GM10266 (cell line): ENCODE measurements around the gene USP19.

Source experiments
- DNase-seq: peaks from one replicate; pipeline ENCODE4 v3.0.0; 2012; ENCODE audit errors: extremely low spot score
- CTCF ChIP-seq: IDR thresholded peaks from 2 replicates; pipeline ENCODE4 v1.5.1; 2012; ENCODE audit warnings: mild to moderate bottlenecking, low read depth; ENCODE audit not compliant: control insufficient read depth, insufficient read depth; ENCODE audit errors: missing control alignments

Gene USP19

DNA sequence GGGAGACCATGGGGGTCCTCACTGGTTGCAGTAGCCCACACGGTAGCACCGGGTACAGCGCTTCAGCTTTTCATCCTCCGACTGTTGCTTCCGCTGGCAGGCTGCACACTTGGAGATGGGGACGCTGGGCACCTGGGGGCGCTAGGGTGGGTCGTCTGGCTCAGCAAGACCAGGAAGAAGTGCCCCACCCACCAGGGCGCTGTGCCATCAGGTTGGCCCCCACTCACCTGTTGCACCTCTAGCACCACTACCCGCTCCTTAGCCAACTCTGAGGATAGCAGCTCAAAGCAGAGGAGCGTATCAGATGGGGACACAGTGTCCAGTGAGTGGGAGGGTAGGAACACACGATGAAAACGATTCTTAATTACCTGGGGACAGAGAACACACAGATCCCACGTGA, 8.4 kb downstream of the USP19 start:
- DNase-seq = no peak
- TF ChIP-seq CTCF = no peak

- no peak for TF ChIP-seq CTCF
- DNase-seq = no peak
Observed at GRCh38 chr3:49111347-49111746, 9.3 kb downstream of the USP19 start.

GRCh38 chr3:49110780-49111179, 9.8 kb downstream of the USP19 start:
- no peak for TF ChIP-seq CTCF
- DNase-seq = no peak

GRCh38 chr3:49108346-49108745, 12.3 kb downstream of the USP19 start:
- DNase-seq = no peak
- no peak for TF ChIP-seq CTCF

- no peak for TF ChIP-seq CTCF
- DNase-seq = peak; percentile 96
Observed at GRCh38 chr3:49104427-49105291, 16.0 kb downstream of the USP19 start, which contains the start of gene QARS1. QARS1 (minus strand) TSS chr3:49104757; CDS start chr3:49104733, 24 bp downstream.

- no peak for DNase-seq
- TF ChIP-seq CTCF = no peak
Observed at GRCh38 chr3:49104052-49104426, 16.6 kb downstream of the USP19 start.

DNA sequence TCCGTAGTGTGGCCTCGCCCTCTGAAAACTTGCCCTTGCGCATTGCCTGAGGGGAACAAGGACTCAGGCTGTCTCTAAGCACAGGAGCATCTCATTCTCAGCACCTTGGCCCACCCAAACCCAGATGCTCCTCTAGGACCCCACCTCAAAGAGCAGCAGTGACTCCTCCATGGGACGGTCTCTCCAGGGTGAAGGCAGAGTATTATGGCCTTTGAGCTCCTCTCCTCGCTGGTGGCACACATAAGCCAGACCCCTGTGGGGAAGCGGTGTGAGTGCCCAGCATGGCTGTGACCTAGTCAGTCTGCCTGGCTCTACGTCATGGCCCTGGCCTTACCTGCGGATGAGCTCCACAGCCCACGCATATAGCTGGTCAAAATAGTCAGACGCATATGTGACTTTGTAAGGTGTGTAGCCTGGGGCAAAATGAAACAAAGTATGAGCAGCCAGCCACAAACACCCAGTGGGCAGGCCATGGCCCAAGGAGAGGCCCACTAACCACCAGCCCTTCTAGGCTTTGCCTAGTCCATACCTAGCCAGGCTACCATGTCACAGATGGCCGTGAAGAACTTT, 20.5 kb downstream of the USP19 start:
- DNase-seq = no peak
- no peak for TF ChIP-seq CTCF
